Kidney (tissue), 14 donors: Measurements from ENCODE around the gene ZNF358. TPM values are rescaled to one million over a fixed set of nuclear protein-coding genes. Genes with fewer than 3 reads are reported as not detected.

ENCODE experiments used
- DNase-seq, 5 donors: peaks; one replicate each; pipeline ENCODE4 v3.0.0-alpha.2; 2013 to 2020
- FAIRE-seq: peaks from 2 replicates; lab custom pipeline; 2012; peaks lifted over from hg19 to GRCh38; lab: Jason Lieb, UNC
- H3K27ac ChIP-seq, 2 donors: one replicate each; pipeline ENCODE4 v1.7.0; 2013; ENCODE audit warnings: low read depth in 2 of 2, low read length in 2 of 2, inconsistent platforms in 1 of 2
- H3K27me3 ChIP-seq: one replicate; pipeline ENCODE4 v1.7.1; 2013; ENCODE audit warnings: low read length, inconsistent platforms; ENCODE audit not compliant: control insufficient read depth, insufficient read depth
- H3K36me3 ChIP-seq, 3 donors: one replicate each; pipeline versions ENCODE4 v1.7.0 to v1.7.1; 2013; ENCODE audit warnings: low read length in 3 of 3, control low read depth in 1 of 3, inconsistent platforms in 1 of 3; ENCODE audit not compliant: insufficient read depth in 3 of 3, control insufficient read depth in 2 of 3
- H3K4me1 ChIP-seq, 3 donors: one replicate each; pipeline versions ENCODE4 v1.7.0 to v1.7.1; 2013; ENCODE audit warnings: low read length in 3 of 3, inconsistent platforms in 1 of 3, low read depth in 1 of 3; ENCODE audit not compliant: control insufficient read depth in 2 of 3, insufficient read depth in 2 of 3
- H3K4me3 ChIP-seq, 3 donors: one replicate each; pipeline versions ENCODE4 v1.7.0 to v1.8.1; 2013; ENCODE audit warnings: low read length in 3 of 3, control low read depth in 1 of 3, inconsistent platforms in 1 of 3
- H3K9ac ChIP-seq, 3 donors: one replicate each; pipeline versions ENCODE4 v1.7.0 to v1.7.1; 2013; ENCODE audit warnings: low read length in 3 of 3, control low read depth in 1 of 3, inconsistent platforms in 1 of 3
- H3K9me3 ChIP-seq, 3 donors: one replicate each; pipeline versions ENCODE4 v1.7.0 to v1.7.1; 2013; ENCODE audit warnings: low read length in 3 of 3, control low read depth in 1 of 3, inconsistent platforms in 1 of 3; ENCODE audit not compliant: control insufficient read depth in 2 of 3, insufficient read depth in 1 of 3
- CTCF ChIP-seq: IDR thresholded peaks from 3 replicates; pipeline ENCODE4 v1.5.1; 2012; ENCODE audit warnings: mild to moderate bottlenecking, moderate library complexity, borderline replicate concordance; ENCODE audit not compliant: insufficient read depth; ENCODE audit errors: extremely low read depth
- intact Hi-C: fragments of 100-400 bp; cut with DNase I; formaldehyde crosslinking; loops from one replicate; pipeline ENCODE4 v1.11.1; 2022
- polyA plus RNA-seq: library from polyadenylated mRNA; stranded (reverse); fragments of 350-450 nt; fragmentation: Illumina TruSeq; extraction: RNeasy Lipid Tissue Mini Kit (QIAGEN cat#74804); gene quantifications from one replicate; pipeline ENCODE4 v1.2.3, GENCODE V29; 2014; ENCODE audit warnings: low read depth, low replicate concordance; ENCODE audit not compliant: insufficient read depth
- total RNA-seq: library from RNA; stranded (reverse); fragmentation: NEBNext Ultra II Directional; extraction: Animal tissue kit (Norgen Biotek cat#: 25700); gene quantifications from one replicate; pipeline ENCODE4 v1.2.1, GENCODE V29; 2021
- donor health status: control.
- donor health status: control.
- donor health status: control.
- donor health status: control.
- donor health status: control.
- donor health status: DM: yes; HTN: yes; CAD: no.
- donor health status: Normal renal cell carcinoma (clear cell type).

The ZNF358 gene
- total and polyA plus RNA-seq, 2 donors from 2014 or later: 39.1 to 79.1 TPM

- H3K4me3 ChIP-seq: no peak overlapping the region
- peak in 3 of 5 donors; percentile 12 to 87 (median 62) for DNase-seq
- H3K9ac ChIP-seq: no peak overlapping the region
- H3K27ac ChIP-seq: no peak overlapping the region
- no peaks in the 10 kb centered on the region for H3K36me3 ChIP-seq
- intact Hi-C loops: no loop called here
- peaks cover 0 to 2% (median 0%) of the 10 kb centered on the region in 3 donors for H3K4me1 ChIP-seq
- H3K27me3 ChIP-seq: no peaks in the 10 kb centered on the region
- H3K9me3 ChIP-seq: no peaks in the 10 kb centered on the region
- no peak for TF ChIP-seq CTCF
- FAIRE-seq: no peak
These were observed 33.1 kb upstream of the ZNF358 start for GRCh38 chr19:7482584-7483439.

DNA sequence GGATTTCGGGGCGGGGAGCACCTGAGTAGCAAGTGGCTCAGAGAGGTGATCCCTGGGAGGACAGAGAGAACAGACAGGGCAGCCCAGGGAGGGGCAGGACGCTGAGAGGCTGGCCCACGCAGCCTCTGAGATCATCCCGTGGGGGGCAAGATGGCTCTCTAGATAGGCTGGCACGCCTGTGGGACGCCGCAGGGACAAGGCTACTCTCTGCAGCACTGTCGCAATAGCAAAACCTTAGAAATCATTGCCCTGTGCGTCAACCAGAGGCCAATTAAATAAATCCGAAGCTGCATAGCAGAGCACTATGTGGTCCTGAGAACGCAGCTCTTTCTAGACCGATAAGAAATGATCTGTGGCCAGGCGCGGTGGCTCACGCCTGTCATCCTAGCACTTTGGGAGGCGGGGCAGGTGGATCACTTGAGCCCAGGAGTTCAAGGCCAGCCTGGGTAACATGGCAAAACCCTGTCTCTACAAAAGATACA, 32.1 kb upstream of the ZNF358 start:
- Histone ChIP-seq H3K36me3 (no peaks in the 10 kb centered on the region), H3K4me3 (no peak overlapping the region), H3K4me1 (peaks cover 0 to 2% (median 0%) of the 10 kb centered on the region in 3 donors), H3K27ac (no peak overlapping the region), H3K27me3 (no peaks in the 10 kb centered on the region), H3K9me3 (no peaks in the 10 kb centered on the region), H3K9ac (no peak overlapping the region)
- DNase-seq: no peak
- FAIRE-seq: no peak
- intact Hi-C loops: no loop called here
- TF ChIP-seq CTCF: no peak

DNA sequence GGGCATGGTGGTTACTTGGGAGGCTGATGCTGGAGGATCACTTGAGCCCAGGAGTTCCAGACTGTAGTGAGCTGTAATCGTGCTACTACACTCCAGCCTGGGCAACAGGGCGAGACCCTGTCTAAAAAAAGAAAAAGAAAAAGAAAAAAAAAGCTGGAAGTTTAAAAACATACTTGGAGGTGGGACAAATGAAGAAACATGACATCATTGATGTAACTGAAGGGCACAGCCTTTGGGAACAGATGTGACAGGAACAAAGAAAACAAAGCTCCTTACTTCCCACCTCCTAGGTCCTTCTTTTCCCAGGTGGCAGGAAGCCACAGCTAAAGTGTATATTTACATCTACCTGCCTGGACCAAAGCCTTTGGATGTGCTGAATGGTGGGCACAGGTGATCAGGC, 29.0 kb upstream of the ZNF358 start:
- Histone ChIP-seq H3K4me3 (no peak overlapping the region), H3K9me3 (no peaks in the 10 kb centered on the region), H3K27ac (no peak overlapping the region), H3K27me3 (no peaks in the 10 kb centered on the region), H3K36me3 (no peaks in the 10 kb centered on the region), H3K9ac (no peak overlapping the region), H3K4me1 (peaks cover 0 to 4% (median 0%) of the 10 kb centered on the region in 3 donors)
- DNase-seq: no peak
- intact Hi-C loops: no loop called here
- FAIRE-seq: no peak
- no peak for TF ChIP-seq CTCF
